Common myeloid progenitor, CD34-positive (primary cell): Measurements from ENCODE around the gene ITPR3.

Experiments used
- CTCF ChIA-PET: fragments of 350-600 bp; sonication (Branson Sonifier 250); formaldehyde crosslinking; loops from one replicate; lab custom pipeline; 2021; ENCODE audit warnings: antibody characterized with exemption; lab: Charles Lee
- POLR2A ChIA-PET: fragments of 350-600 bp; sonication (Branson Sonifier 250); formaldehyde crosslinking; loops from one replicate; lab custom pipeline; 2021; ENCODE audit warnings: antibody characterized with exemption; lab: Charles Lee
- DNase-seq, 3 donors: peaks; one replicate each; pipeline versions ENCODE4 v3.0.0 to v3.0.0-alpha.2; 2013
- H3K27ac ChIP-seq, 2 experiments: 1 replicate in 1 of 2; 2 replicates in 1 of 2; pipeline ENCODE4 v1.7.0; 2013; ENCODE audit warnings: inconsistent platforms in 2 of 2, low read length in 2 of 2, mild to moderate bottlenecking in 2 of 2, low read depth in 1 of 2, moderate library complexity in 1 of 2; ENCODE audit not compliant: severe bottlenecking in 2 of 2, insufficient read depth in 1 of 2, poor library complexity in 1 of 2
- H3K27me3 ChIP-seq, 5 experiments: replicated peaks in 2 of 5; 1 replicate in 3 of 5; 2 replicates in 2 of 5; pipeline versions ENCODE4 v1.6.1 to v1.7.0; 2013; ENCODE audit warnings: low read length in 4 of 5, mild to moderate bottlenecking in 2 of 5, moderate library complexity in 2 of 5, inconsistent platforms in 1 of 5; ENCODE audit not compliant: insufficient read depth in 5 of 5, control insufficient read depth in 4 of 5
- H3K36me3 ChIP-seq, 4 experiments: 1 replicate in 2 of 4; 2 replicates in 2 of 4; pipeline versions ENCODE4 v1.6.1 to v1.7.0; 2013; ENCODE audit warnings: low read length in 3 of 4, control low read depth in 1 of 4, mild to moderate bottlenecking in 1 of 4; ENCODE audit not compliant: control insufficient read depth in 4 of 4, insufficient read depth in 4 of 4
- H3K4me1 ChIP-seq, 4 experiments: 1 replicate in 3 of 4; 2 replicates in 1 of 4; pipeline versions ENCODE4 v1.6.1 to v1.7.1; 2013; ENCODE audit warnings: low read length in 3 of 4, mild to moderate bottlenecking in 3 of 4, control low read depth in 1 of 4, inconsistent platforms in 1 of 4, moderate library complexity in 1 of 4; ENCODE audit not compliant: control insufficient read depth in 4 of 4, insufficient read depth in 4 of 4; ENCODE audit errors: control extremely low read depth in 1 of 4
- H3K4me3 ChIP-seq, 7 experiments: 1 replicate in 4 of 7; 2 replicates in 3 of 7; pipeline versions ENCODE4 v1.5.1 to v1.7.0; 2013; ENCODE audit warnings: mild to moderate bottlenecking in 7 of 7, low read length in 6 of 7, moderate library complexity in 6 of 7, inconsistent platforms in 2 of 7, low read depth in 2 of 7, control low read depth in 1 of 7; ENCODE audit not compliant: insufficient read depth in 4 of 7, control insufficient read depth in 1 of 7; ENCODE audit errors: extremely low read depth in 1 of 7
- H3K9me3 ChIP-seq, 5 experiments: 1 replicate in 4 of 5; 2 replicates in 1 of 5; pipeline versions ENCODE4 v1.6.1 to v1.7.1; 2013; ENCODE audit warnings: low read length in 4 of 5, mild to moderate bottlenecking in 2 of 5, inconsistent platforms in 1 of 5, low read depth in 1 of 5, moderate library complexity in 1 of 5; ENCODE audit not compliant: control insufficient read depth in 4 of 5, insufficient read depth in 2 of 5; ENCODE audit errors: control extremely low read depth in 1 of 5
- WGBS: methylation state at CpG from one replicate; pipeline ENCODE4 v1.1.5; 2013; ENCODE audit not compliant: insufficient coverage; 5-methylcytosine and 5-hydroxymethylcytosine counted together

ITPR3 gene

GRCh38 chr6:33682341-33682740 is 61.2 kb downstream of the ITPR3 start:
- H3K27me3 ChIP-seq: no peaks in the 10 kb centered on the region
- peaks cover 0 to 8% (median 4%) of the 10 kb centered on the region in 4 experiments for H3K4me1 ChIP-seq
- H3K27ac ChIP-seq: no peak overlapping the region
- no peak overlapping the region for H3K4me3 ChIP-seq
- CTCF ChIA-PET: interaction anchor here (0.7 to 2.9 kb wide), 3 partner anchors 12 to 18 kb away, joined by 3 to 16 read pairs (median 9); no protein-coding TSS in a partner anchor
- no peak for DNase-seq
- over 99% methylated on average over 13 of the region's 13 CpGs for WGBS
- H3K36me3 ChIP-seq: peaks cover 0 to 33% (median 8%) of the 10 kb centered on the region in 4 experiments
- POLR2A ChIA-PET: no interaction called here
- no peaks in the 10 kb centered on the region for H3K9me3 ChIP-seq

GRCh38 chr6:33683051-33683571 is 62.0 kb downstream of the ITPR3 start:
- peaks cover 0 to 32% (median 8%) of the 10 kb centered on the region in 4 experiments for H3K36me3 ChIP-seq
- POLR2A ChIA-PET: no interaction called here
- DNase-seq: peak in 2 of 3 donors; percentile 62 to 73
- CTCF ChIA-PET: interaction anchor here (0.7 to 2.9 kb wide), 4 partner anchors 11 to 17 kb away, joined by 3 to 16 read pairs (median 8); no protein-coding TSS in a partner anchor
- no peaks in the 10 kb centered on the region for H3K9me3 ChIP-seq
- 79% methylated on average over 13 of the region's 15 CpGs for WGBS
- H3K27ac ChIP-seq: no peak overlapping the region
- H3K4me3 ChIP-seq: no peak overlapping the region
- H3K27me3 ChIP-seq: no peaks in the 10 kb centered on the region
- peaks cover 0 to 8% (median 4%) of the 10 kb centered on the region in 4 experiments for H3K4me1 ChIP-seq

- Histone ChIP-seq H3K27ac (no peak overlapping the region), H3K9me3 (no peaks in the 10 kb centered on the region), H3K4me1 (peaks cover 0 to 8% (median 4%) of the 10 kb centered on the region in 4 experiments), H3K27me3 (no peaks in the 10 kb centered on the region), H3K4me3 (no peak overlapping the region), H3K36me3 (peaks cover 0 to 38% (median 8%) of the 10 kb centered on the region in 4 experiments)
- ChIA-PET CTCF (interaction anchor here (1.5 to 2.9 kb wide), 3 partner anchors 10 to 16 kb away, joined by 6 to 16 read pairs (median 9); no protein-coding TSS in a partner anchor), POLR2A (no interaction called here)
- no peak for DNase-seq
- 93% methylated on average over 17 of the region's 19 CpGs for WGBS
Observed at GRCh38 chr6:33683576-33684427, 62.7 kb downstream of the ITPR3 start.

GRCh38 chr6:33684428-33684896 is 63.3 kb downstream of the ITPR3 start:
- Histone ChIP-seq H3K4me3 (no peak overlapping the region), H3K27me3 (no peaks in the 10 kb centered on the region), H3K9me3 (no peaks in the 10 kb centered on the region), H3K36me3 (peaks cover 0 to 43% (median 7%) of the 10 kb centered on the region in 4 experiments), H3K4me1 (peaks cover 0 to 8% (median 4%) of the 10 kb centered on the region in 4 experiments), H3K27ac (no peak overlapping the region)
- POLR2A ChIA-PET: no interaction called here
- CTCF ChIA-PET: interaction anchor here (1.5 to 2.9 kb wide), 3 partner anchors 10 to 16 kb away, joined by 6 to 16 read pairs (median 9); no protein-coding TSS in a partner anchor
- DNase-seq: no peak
- 96% methylated on average over 14 of the region's 16 CpGs for WGBS

GRCh38 chr6:33684983-33685382 is 63.9 kb downstream of the ITPR3 start:
- DNase-seq: no peak
- ChIA-PET POLR2A (no interaction called here), CTCF (no interaction called here)
- H3K36me3 ChIP-seq: peaks cover 0 to 41% (median 7%) of the 10 kb centered on the region in 4 experiments
- no peak overlapping the region for H3K27ac ChIP-seq
- peaks cover 0 to 8% (median 4%) of the 10 kb centered on the region in 4 experiments for H3K4me1 ChIP-seq
- H3K4me3 ChIP-seq: no peak overlapping the region
- H3K9me3 ChIP-seq: no peaks in the 10 kb centered on the region
- WGBS: 93% methylated on average over 6 of the region's 7 CpGs
- H3K27me3 ChIP-seq: no peaks in the 10 kb centered on the region

- Histone ChIP-seq H3K36me3 (peaks cover 0 to 38% (median 6%) of the 10 kb centered on the region in 4 experiments), H3K27ac (no peak overlapping the region), H3K9me3 (no peaks in the 10 kb centered on the region), H3K4me1 (peaks cover 0 to 8% (median 4%) of the 10 kb centered on the region in 4 experiments), H3K4me3 (no peak overlapping the region), H3K27me3 (no peaks in the 10 kb centered on the region)
- DNase-seq: no peak
- POLR2A ChIA-PET: no interaction called here
- CTCF ChIA-PET: interaction anchor here (1.1 to 1.4 kb wide), 2 partner anchors 10 to 17 kb away, joined by 3 to 4 read pairs; no protein-coding TSS in a partner anchor
- whole genome bisulfite sequencing: 96% methylated on average over 38 of the region's 38 CpGs
Observed at GRCh38 chr6:33685411-33686224, 64.5 kb downstream of the ITPR3 start.
